ENCODE data around the gene SLC29A3. TPM values are rescaled to one million over a fixed set of nuclear protein-coding genes. Genes with fewer than 3 reads are reported as not detected.

The SLC29A3 gene
- polyA plus RNA-seq, 3 donors = 9.7 to 28.4 (median 16.6) TPM

GRCh38 chr10:71378336-71379117 lies 59.5 kb downstream of the SLC29A3 start:
- peaks cover 0 to 2% (median 0%) of the 10 kb centered on the region in 7 donors for H3K9me3 Mint-ChIP-seq
- peak overlapping the region; percentile 52 to 65 for H3K4me3 Mint-ChIP-seq
- Histone ChIP-seq H3K4me2 (replicated peaks; ENCODE audit: extremely low read depth, low read length, poor library complexity, severe bottlenecking) (peak overlapping the region; percentile 55), H3K4me3 (replicated peaks in 1 of 3; ENCODE audit: low read depth in 2 of 3, low read length in 3 of 3) (peak overlapping the region in 1 of 3 experiments; percentile 78), H4K20me1 (ENCODE audit: insufficient read depth, low read length) (no peaks in the 10 kb centered on the region), H3K9ac (ENCODE audit: insufficient read depth, low read length, poor library complexity, severe bottlenecking) (peak overlapping the region; percentile 21), H3K27ac (ENCODE audit: low read depth in 1 of 2, low read length in 2 of 2) (peak overlapping the region; percentile 74 to 89), H3K36me3 (replicated peaks in 1 of 2; ENCODE audit: control insufficient read depth in 1 of 2, insufficient read depth in 2 of 2, low read length in 2 of 2) (no peaks in the 10 kb centered on the region), H3K9me3 (replicated peaks in 1 of 2; ENCODE audit: control insufficient read depth in 1 of 2, insufficient read depth in 1 of 2, low read length in 2 of 2) (no peaks in the 10 kb centered on the region), H3K79me2 (ENCODE audit: insufficient read depth, low read length) (peaks cover 9% of the 10 kb centered on the region), H3K27me3 (ENCODE audit: control insufficient read depth in 2 of 2, insufficient read depth in 2 of 2, low read length in 2 of 2) (no peaks in the 10 kb centered on the region), H3K4me1 (ENCODE audit: control insufficient read depth in 1 of 2, insufficient read depth in 2 of 2, low read length in 2 of 2) (peaks cover 75 to 78% of the 10 kb centered on the region in 2 donors), H2AFZ (ENCODE audit: insufficient read depth, low read depth, low read length, poor library complexity, severe bottlenecking) (peak overlapping the region; percentile 26)
- H3K27me3 Mint-ChIP-seq (ENCODE audit: low read depth in 3 of 3) = peaks cover 0 to 2% (median 2%) of the 10 kb centered on the region in 3 donors
- intact Hi-C loops (cut with micrococcal nuclease) = loop anchor here (5.0 to 10.0 kb wide), 4 partner anchors 56 to 944 kb away; partner anchors contain the start of genes SLC29A3 (in 1 of the 2) and VSIR (in 1 of the 2)
- TF ChIP-seq, protein P1, sequence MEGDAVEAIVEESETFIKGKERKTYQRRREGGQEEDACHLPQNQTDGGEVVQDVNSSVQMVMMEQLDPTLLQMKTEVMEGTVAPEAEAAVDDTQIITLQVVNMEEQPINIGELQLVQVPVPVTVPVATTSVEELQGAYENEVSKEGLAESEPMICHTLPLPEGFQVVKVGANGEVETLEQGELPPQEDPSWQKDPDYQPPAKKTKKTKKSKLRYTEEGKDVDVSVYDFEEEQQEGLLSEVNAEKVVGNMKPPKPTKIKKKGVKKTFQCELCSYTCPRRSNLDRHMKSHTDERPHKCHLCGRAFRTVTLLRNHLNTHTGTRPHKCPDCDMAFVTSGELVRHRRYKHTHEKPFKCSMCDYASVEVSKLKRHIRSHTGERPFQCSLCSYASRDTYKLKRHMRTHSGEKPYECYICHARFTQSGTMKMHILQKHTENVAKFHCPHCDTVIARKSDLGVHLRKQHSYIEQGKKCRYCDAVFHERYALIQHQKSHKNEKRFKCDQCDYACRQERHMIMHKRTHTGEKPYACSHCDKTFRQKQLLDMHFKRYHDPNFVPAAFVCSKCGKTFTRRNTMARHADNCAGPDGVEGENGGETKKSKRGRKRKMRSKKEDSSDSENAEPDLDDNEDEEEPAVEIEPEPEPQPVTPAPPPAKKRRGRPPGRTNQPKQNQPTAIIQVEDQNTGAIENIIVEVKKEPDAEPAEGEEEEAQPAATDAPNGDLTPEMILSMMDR (IDR thresholded peaks at IDR 0.05) = no peak
- peak overlapping the region; percentile 78 to 94 (median 92) for H3K27ac Mint-ChIP-seq
- 2% methylated on average over 3 of the region's 6 CpGs for WGBS (ENCODE audit: insufficient coverage)
- H3K36me3 Mint-ChIP-seq = no peaks in the 10 kb centered on the region
- DNase-seq = peak; percentile 54 to 80 (median 76)
- H3K4me1 Mint-ChIP-seq = peaks cover 64% of the 10 kb centered on the region

DNA sequence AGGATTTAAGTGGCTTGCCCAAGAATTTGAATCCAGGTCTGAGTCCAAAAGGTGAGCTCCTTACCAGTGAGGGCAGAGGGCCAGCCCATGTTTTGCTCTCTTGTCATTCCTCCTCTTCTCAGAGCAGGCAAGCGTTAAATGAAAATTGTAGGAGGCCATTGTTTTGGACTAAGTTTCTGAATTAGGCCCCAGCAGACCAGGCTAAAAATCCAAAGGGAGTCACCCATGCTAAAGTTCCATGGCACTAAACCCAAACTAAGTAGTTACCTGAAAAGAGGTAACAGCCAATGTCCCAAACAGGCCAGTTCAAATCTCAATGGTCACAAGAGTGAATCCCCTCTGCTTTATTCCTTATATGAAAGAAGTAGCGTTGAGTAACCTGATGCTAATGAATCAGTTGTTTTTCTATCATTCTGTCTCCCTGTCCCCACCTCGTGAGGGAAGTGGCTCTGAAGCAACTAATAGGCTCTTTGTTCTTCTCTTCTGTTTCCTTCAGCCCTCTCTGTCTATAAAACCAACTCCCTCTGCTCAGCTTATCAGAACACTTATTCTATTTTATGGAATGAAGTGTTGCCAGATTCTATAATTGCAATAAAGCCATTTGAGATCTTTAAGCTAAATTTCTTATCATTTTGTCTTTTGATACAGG lies 60.2 kb downstream of the SLC29A3 start:
- Histone ChIP-seq H3K27ac (ENCODE audit: low read depth in 1 of 2, low read length in 2 of 2) (peak overlapping the region; percentile 74 to 89), H3K9me3 (replicated peaks in 1 of 2; ENCODE audit: control insufficient read depth in 1 of 2, insufficient read depth in 1 of 2, low read length in 2 of 2) (no peaks in the 10 kb centered on the region), H3K36me3 (replicated peaks in 1 of 2; ENCODE audit: control insufficient read depth in 1 of 2, insufficient read depth in 2 of 2, low read length in 2 of 2) (no peaks in the 10 kb centered on the region), H3K4me3 (replicated peaks in 1 of 3; ENCODE audit: low read depth in 2 of 3, low read length in 3 of 3) (peak overlapping the region in 1 of 3 experiments; percentile 78), H3K4me1 (ENCODE audit: control insufficient read depth in 1 of 2, insufficient read depth in 2 of 2, low read length in 2 of 2) (peaks cover 72 to 78% of the 10 kb centered on the region in 2 donors), H3K79me2 (ENCODE audit: insufficient read depth, low read length) (peaks cover 9% of the 10 kb centered on the region), H4K20me1 (ENCODE audit: insufficient read depth, low read length) (no peaks in the 10 kb centered on the region), H3K9ac (ENCODE audit: insufficient read depth, low read length, poor library complexity, severe bottlenecking) (peak overlapping the region; percentile 19), H3K4me2 (replicated peaks; ENCODE audit: extremely low read depth, low read length, poor library complexity, severe bottlenecking) (peak overlapping the region; percentile 55), H2AFZ (ENCODE audit: insufficient read depth, low read depth, low read length, poor library complexity, severe bottlenecking) (no peak overlapping the region), H3K27me3 (ENCODE audit: control insufficient read depth in 2 of 2, insufficient read depth in 2 of 2, low read length in 2 of 2) (no peaks in the 10 kb centered on the region)
- DNase-seq = peak in 2 of 3 donors; percentile 56 to 67
- Mint-ChIP-seq H3K27me3 (ENCODE audit: low read depth in 3 of 3) (peaks cover 0 to 2% (median 2%) of the 10 kb centered on the region in 3 donors), H3K4me1 (peaks cover 56% of the 10 kb centered on the region), H3K27ac (peak overlapping the region; percentile 78 to 94 (median 92)), H3K4me3 (peak overlapping the region; percentile 27 to 65), H3K36me3 (no peaks in the 10 kb centered on the region), H3K9me3 (peaks cover 0 to 2% (median 0%) of the 10 kb centered on the region in 7 donors)
- TF ChIP-seq, protein P1 (IDR thresholded peaks at IDR 0.05) = no peak
- intact Hi-C loops (cut with micrococcal nuclease) = loop anchor here (5.0 to 10.0 kb wide), 4 partner anchors 57 to 943 kb away; partner anchors contain the start of genes SLC29A3 (in 1 of the 2) and VSIR (in 1 of the 2)
- WGBS (ENCODE audit: insufficient coverage) = no CpG with 5 or more reads among the region's 3 CpGs

Measured in CD14-positive monocyte (primary cell).